OCI-LY1 (cell line): ENCODE results near the gene IL22RA2.

Source experiments
- H2AFZ ChIP-seq: fragments of 200-600 bp; sonication (generic), shearing (Covaris generic); 2 replicates; pipeline ENCODE4 v1.6.0; 2014; ENCODE audit warnings: antibody characterized with exemption, mild to moderate bottlenecking, low read length
- H3F3A ChIP-seq: fragments of 200-600 bp; sonication (generic), shearing (Covaris generic); 2 replicates; pipeline ENCODE4 v1.6.0; 2014; ENCODE audit warnings: mild to moderate bottlenecking, antibody characterized with exemption, low read length, moderate library complexity; ENCODE audit not compliant: insufficient read depth
- H3K27ac ChIP-seq: fragments of 200-600 bp; sonication (generic); 2 replicates; pipeline ENCODE4 v1.5.1; 2014; ENCODE audit warnings: low read length, mixed run types, mild to moderate bottlenecking, low read depth; ENCODE audit not compliant: poor library complexity, severe bottlenecking
- H3K27me3 ChIP-seq: fragments of 200-600 bp; sonication (generic); 2 replicates; pipeline ENCODE4 v1.6.0; 2014; ENCODE audit warnings: antibody characterized with exemption, mild to moderate bottlenecking, low read length, moderate library complexity; ENCODE audit not compliant: insufficient read depth
- H3K36me3 ChIP-seq: fragments of 200-600 bp; sonication (generic); 2 replicates; pipeline ENCODE4 v1.6.1; 2014; ENCODE audit warnings: mild to moderate bottlenecking, antibody characterized with exemption, low read length, moderate library complexity, mixed read lengths; ENCODE audit not compliant: insufficient read depth
- H3K4me1 ChIP-seq: fragments of 200-600 bp; sonication (generic); 2 replicates; pipeline ENCODE4 v1.5.1; 2014; ENCODE audit warnings: mild to moderate bottlenecking, low read length, moderate library complexity; ENCODE audit not compliant: insufficient read depth, severe bottlenecking
- H3K4me2 ChIP-seq: fragments of 200-600 bp; sonication (generic), shearing (Covaris generic); 2 replicates; pipeline ENCODE4 v1.6.1; 2014; ENCODE audit warnings: low read length
- H3K4me3 ChIP-seq: fragments of 200-600 bp; sonication (generic); 2 replicates; pipeline ENCODE4 v1.5.1; 2014; ENCODE audit warnings: low read length, low read depth, mild to moderate bottlenecking, mixed read lengths; ENCODE audit not compliant: poor library complexity, severe bottlenecking
- H3K79me2 ChIP-seq: fragments of 200-600 bp; shearing (Covaris generic); 2 replicates; pipeline ENCODE4 v1.6.1; 2016; ENCODE audit warnings: mixed run types, low read length, mixed read lengths; ENCODE audit not compliant: insufficient read depth
- H3K9ac ChIP-seq: fragments of 200-600 bp; sonication (generic), shearing (Covaris generic); 2 replicates; pipeline ENCODE4 v1.6.1; 2014; ENCODE audit warnings: mild to moderate bottlenecking, low read length, mixed read lengths
- H3K9me2 ChIP-seq: fragments of 200-600 bp; sonication (generic), shearing (Covaris generic); 2 replicates; pipeline ENCODE4 v1.6.1; 2014; ENCODE audit warnings: low read depth, mild to moderate bottlenecking, low read length, mixed read lengths
- H3K9me3 ChIP-seq: fragments of 200-600 bp; shearing (Covaris generic); 2 replicates; pipeline ENCODE4 v1.6.1; 2014; ENCODE audit warnings: low read length, mixed read lengths
- H4K20me1 ChIP-seq: fragments of 200-600 bp; sonication (generic), shearing (Covaris generic); 2 replicates; pipeline ENCODE4 v1.6.0; 2016; ENCODE audit warnings: mild to moderate bottlenecking, low read length; ENCODE audit not compliant: insufficient read depth
- EZH2 ChIP-seq: fragments of 200-600 bp; sonication (generic), shearing (Covaris generic); IDR thresholded peaks from 2 replicates; pipeline ENCODE4 v1.8.0; 2017; ENCODE audit warnings: borderline replicate concordance, mixed run types, mild to moderate bottlenecking, antibody characterized with exemption, low read length, moderate library complexity, mixed read lengths
- TF ChIP-seq, protein P1 (sequence below): fragments of 200-600 bp; sonication (generic), shearing (Covaris generic); IDR thresholded peaks from 2 replicates; pipeline ENCODE4 v1.5.1; 2017; ENCODE audit warnings: mild to moderate bottlenecking, antibody characterized with exemption, low read length, moderate library complexity, mixed read lengths

Gene IL22RA2

DNA sequence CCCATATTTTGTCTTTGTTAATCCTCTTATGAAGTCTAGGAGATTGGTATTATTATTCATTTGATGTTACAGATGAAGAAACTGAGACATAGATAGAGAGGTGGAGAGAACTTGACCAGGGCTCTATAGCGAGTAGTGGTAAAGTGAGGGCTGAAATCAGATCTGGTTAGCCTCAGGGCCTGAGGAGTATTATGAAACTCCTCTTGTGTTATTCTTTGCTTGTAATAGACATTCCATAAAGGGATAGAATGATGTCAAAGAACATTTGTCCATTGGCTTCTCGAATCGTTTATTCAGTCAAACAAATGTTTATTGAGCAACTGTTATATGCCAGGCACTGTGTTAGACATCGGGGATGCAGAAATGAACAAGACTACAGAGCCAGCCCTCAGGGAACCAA, at the start of gene IL22RA2:
Gene IL22RA2, minus strand, starts transcription at position 144 of the 400 bp plus-strand sequence. CDS start 11,895 bp downstream, outside the sequence.
- Histone ChIP-seq H3K9me2 (no peaks in the 10 kb centered on the region), H4K20me1 (no peaks in the 10 kb centered on the region), H3K9me3 (no peaks in the 10 kb centered on the region), H3K27me3 (no peaks in the 10 kb centered on the region), H3K4me1 (no peaks in the 10 kb centered on the region), H3F3A (no peaks in the 10 kb centered on the region), H3K4me2 (no peak within 1 kb of the TSS), H3K4me3 (no peak within 1 kb of the TSS), H3K27ac (no peak within 1 kb of the TSS), H3K9ac (no peak within 1 kb of the TSS), H3K36me3 (no peaks in the 10 kb centered on the region), H2AFZ (no peak within 1 kb of the TSS), H3K79me2 (no peaks in the 10 kb centered on the region)
- TF ChIP-seq EZH2 = no peak
- TF ChIP-seq, protein P1, sequence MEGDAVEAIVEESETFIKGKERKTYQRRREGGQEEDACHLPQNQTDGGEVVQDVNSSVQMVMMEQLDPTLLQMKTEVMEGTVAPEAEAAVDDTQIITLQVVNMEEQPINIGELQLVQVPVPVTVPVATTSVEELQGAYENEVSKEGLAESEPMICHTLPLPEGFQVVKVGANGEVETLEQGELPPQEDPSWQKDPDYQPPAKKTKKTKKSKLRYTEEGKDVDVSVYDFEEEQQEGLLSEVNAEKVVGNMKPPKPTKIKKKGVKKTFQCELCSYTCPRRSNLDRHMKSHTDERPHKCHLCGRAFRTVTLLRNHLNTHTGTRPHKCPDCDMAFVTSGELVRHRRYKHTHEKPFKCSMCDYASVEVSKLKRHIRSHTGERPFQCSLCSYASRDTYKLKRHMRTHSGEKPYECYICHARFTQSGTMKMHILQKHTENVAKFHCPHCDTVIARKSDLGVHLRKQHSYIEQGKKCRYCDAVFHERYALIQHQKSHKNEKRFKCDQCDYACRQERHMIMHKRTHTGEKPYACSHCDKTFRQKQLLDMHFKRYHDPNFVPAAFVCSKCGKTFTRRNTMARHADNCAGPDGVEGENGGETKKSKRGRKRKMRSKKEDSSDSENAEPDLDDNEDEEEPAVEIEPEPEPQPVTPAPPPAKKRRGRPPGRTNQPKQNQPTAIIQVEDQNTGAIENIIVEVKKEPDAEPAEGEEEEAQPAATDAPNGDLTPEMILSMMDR = no peak

DNA sequence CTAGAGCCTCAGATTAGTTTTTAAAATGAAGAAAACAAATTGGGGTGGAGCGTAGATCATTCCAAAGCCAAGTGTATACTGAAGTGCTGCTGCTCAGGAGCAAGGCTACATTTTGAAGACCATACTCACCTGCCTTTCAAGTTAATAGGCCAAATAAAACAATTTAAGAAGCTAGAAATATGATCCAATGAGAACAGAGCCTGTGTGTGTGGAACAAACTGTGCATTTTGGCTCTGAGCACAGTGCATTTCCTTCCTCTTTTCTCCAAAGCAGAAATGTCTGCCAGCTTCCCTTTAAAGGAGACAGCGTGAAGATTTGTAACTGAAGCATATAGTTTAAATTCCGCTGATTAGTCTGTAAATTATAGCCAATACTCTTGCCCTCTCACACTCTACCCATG, 48.9 kb upstream of the IL22RA2 start:
- H3K9me3 ChIP-seq = no peaks in the 10 kb centered on the region
- H3K4me2 ChIP-seq = peak overlapping the region; percentile 28; the same call in 1 of the 2 replicates
- H2AFZ ChIP-seq = no peak overlapping the region
- no peaks in the 10 kb centered on the region for H3K36me3 ChIP-seq
- peaks cover 7% of the 10 kb centered on the region; the same call in 1 of the 2 replicates for H3K79me2 ChIP-seq
- no peak for TF ChIP-seq EZH2
- TF ChIP-seq, protein P1 = no peak
- H3K9ac ChIP-seq = no peak overlapping the region; the same call in 1 of the 2 replicates
- H3K9me2 ChIP-seq = no peaks in the 10 kb centered on the region
- H3K27me3 ChIP-seq = no peaks in the 10 kb centered on the region
- no peak overlapping the region for H3K4me3 ChIP-seq
- H3F3A ChIP-seq = no peaks in the 10 kb centered on the region
- H3K27ac ChIP-seq = peak overlapping the region; percentile 60
- H3K4me1 ChIP-seq = peaks cover 61% of the 10 kb centered on the region
- no peaks in the 10 kb centered on the region for H4K20me1 ChIP-seq

DNA sequence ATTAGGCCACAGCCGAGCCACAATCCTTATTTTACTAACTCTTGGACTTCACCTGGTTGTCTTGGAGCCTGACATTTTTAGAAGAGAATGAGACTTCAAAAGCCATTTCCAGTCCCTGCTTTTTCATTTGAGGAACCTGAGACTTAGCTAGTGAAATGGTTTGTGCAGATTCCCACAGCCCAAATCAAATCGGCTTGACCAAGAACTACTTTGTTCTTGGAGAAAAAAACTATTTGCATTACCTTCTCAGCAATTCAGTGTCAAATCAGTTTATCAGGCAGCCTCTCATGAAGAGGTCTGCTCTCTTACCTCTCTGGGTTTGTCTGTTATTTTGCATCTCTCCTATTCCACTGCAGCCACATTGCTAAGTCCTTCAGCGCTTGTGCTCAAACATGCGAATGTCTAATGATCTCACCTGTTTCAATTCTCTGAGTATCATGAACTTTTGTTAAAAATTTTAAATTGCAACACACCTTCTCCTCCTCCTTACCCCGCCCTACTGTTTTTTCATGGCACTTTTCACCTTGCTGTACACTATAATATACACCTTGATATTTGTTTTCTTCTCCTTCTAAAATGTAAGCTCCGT, 46.3 kb upstream of the IL22RA2 start:
- Histone ChIP-seq H3K4me1 (peaks cover 68% of the 10 kb centered on the region), H2AFZ (0 out of 2 replicates have a peak overlapping the region, but pooled peaks have one; percentile 39), H3K9me2 (no peaks in the 10 kb centered on the region), H3K4me3 (peak overlapping the region; percentile 77), H3K9me3 (no peaks in the 10 kb centered on the region), H3K79me2 (peaks cover 25% of the 10 kb centered on the region; the same call in 1 of the 2 replicates), H3K27me3 (no peaks in the 10 kb centered on the region), H3F3A (no peaks in the 10 kb centered on the region), H4K20me1 (no peaks in the 10 kb centered on the region), H3K36me3 (peaks cover 7% of the 10 kb centered on the region; the same call in 1 of the 2 replicates), H3K9ac (peak overlapping the region; percentile 72), H3K27ac (peak overlapping the region; percentile 47), H3K4me2 (peak overlapping the region; percentile 87)
- TF ChIP-seq, protein P1 = no peak
- TF ChIP-seq EZH2 = no peak
